ENCODE results near the gene CAPN9.
"Not testable (repeated sequence)": the region's sequence is repeated elsewhere in the genome, so short reads cannot be mapped to it uniquely, and the experiment has no call there.

Gene CAPN9

GRCh38 chr1:230746617-230747016 is 571 bp upstream of the CAPN9 start:
- no peak for DNase-seq (ENCODE audit: low read depth in 2 of 2)

DNA sequence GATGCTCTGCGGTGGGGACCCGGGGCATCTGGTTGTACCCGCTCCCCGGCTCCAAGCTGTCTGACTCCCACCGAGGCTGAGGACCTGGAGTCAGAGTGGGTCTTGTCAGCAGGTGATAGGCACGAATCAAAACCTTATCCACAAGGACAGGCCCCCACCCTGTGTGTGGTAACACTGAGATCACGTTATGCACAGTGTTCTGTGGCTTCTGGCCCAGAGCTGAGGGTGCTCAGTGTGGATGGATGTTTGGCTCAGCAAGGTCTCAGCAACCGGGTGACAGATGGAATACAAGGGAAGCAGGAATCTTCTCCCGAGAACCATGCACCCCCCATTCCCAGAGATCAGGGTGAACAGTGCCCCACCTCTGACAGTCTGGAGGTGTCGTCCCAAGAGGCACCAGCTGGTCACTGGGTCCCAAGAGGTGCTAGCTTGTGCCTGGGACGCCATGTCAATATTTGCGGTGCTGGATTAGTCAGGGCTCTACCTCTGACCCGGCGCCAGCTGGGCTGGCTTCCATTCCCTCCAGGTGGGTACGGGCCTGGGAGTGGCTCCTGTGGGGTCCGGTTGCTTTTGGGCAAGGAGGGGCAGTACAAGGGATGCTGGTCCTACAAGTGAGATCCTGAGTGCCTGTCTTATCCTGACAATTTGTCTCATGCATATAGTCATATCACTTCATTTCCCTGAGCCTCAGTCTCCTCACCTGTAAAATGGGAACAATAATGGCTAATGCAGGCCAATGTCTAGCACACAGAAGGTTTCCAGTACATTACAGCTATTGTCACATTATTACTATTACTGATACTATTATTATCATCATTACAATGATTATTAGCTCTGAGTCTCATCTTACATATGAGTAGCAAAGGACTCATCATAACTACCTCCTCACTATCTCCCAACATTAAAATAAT is 957 bp downstream of the CAPN9 start:
- DNase-seq (ENCODE audit: low read depth in 2 of 2), result no peak

DNA sequence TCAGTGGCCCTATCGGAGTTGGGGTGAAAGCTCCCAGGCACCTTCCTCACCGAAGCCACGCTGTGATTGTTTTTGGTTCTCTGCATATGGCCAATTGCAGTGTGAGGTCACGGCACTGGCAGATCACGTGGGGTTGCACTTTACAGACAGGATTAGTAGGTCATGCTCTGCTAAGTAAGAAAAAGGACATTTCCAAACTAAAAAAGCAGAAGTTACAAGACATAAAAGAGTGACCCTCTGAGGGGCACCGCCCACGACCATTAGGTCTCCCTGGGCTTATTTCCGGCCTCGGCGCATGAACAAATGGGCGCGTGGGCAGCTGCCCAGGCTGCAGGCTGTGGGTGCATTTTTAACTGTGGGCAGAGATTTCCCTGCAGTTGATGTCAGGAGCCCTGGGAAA is 2.0 kb downstream of the CAPN9 start:
- DNase-seq (ENCODE audit: low read depth in 2 of 2), result no peak

GRCh38 chr1:230749635-230750034 is 2.4 kb downstream of the CAPN9 start:
- no peak for DNase-seq (ENCODE audit: low read depth in 2 of 2)

GRCh38 chr1:230750576-230750975 is 3.4 kb downstream of the CAPN9 start:
- DNase-seq (ENCODE audit: low read depth in 2 of 2), result no peak

GRCh38 chr1:230750986-230751625 is 3.9 kb downstream of the CAPN9 start:
- no peak for DNase-seq (ENCODE audit: low read depth in 2 of 2)

DNA sequence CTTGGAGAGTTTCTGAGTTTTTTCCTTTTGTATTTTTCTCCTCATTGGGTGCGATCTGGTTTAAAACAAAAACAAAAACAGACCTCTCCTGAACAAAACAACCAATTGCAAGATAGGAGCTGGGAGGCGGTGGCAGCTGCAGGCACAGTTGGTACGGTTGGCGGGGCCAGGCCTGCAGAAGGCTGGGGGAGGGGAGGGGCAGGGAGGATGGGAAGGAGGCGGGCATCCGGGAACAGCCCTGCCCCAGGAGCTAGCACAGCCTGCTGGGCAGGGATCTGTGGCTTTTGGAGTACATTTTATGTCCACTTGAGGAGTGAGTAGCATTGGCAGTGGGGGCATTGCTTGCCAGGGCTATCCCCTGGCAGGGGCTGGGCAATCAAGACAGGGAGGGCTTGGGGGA is 5.2 kb downstream of the CAPN9 start:
- DNase-seq (ENCODE audit: low read depth in 2 of 2), result no peak

GRCh38 chr1:230753191-230753585 is 6.0 kb downstream of the CAPN9 start:
- no peak for DNase-seq (ENCODE audit: low read depth in 2 of 2)

DNA sequence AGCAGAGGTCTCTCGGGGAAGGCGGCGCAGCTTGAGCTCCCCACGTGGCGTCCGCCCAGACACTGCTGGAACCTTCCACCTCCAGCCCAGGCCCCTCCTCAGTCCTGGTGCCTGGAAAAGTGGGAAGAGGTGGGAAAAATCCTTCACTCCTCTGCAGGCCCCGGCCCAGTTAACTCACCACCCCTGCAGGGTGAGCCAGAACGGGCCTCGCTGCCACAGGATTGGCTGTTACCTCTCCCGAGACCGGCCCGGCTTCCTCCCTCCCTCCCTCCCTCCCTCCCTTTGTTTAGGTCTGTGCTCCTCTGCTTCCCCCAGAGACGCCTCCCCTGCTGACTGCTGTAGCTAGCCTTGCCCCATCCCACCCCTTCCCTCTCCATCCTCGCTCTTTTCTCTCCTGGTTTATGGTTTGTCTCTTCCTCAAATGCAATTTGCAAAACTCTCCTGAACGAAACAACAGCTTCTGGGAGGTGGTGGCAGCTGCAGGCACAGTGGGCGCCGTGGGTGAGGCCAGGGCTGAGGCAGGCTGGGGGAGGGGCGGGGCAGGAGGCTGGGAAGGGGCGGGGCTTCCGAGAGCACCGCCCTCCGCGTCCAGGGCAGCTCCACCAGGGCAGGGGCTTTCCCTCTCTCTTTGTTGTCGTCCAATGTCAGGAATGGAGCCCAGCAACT is 6.5 kb downstream of the CAPN9 start:
- DNase-seq (ENCODE audit: low read depth in 2 of 2), result peak in 1 of 2 experiments; percentile 13

- peak in 1 of 2 experiments; percentile 6 for DNase-seq (ENCODE audit: low read depth in 2 of 2)
Measured at GRCh38 chr1:230754796-230755195, 7.6 kb downstream of the CAPN9 start.

- no peak for DNase-seq (ENCODE audit: low read depth in 2 of 2)
Measured at GRCh38 chr1:230757856-230758708, 10.9 kb downstream of the CAPN9 start.

- peak in 1 of 2 experiments; percentile 60 for DNase-seq (ENCODE audit: low read depth in 2 of 2)
Measured at GRCh38 chr1:230758709-230759368, 11.7 kb downstream of the CAPN9 start.

DNA sequence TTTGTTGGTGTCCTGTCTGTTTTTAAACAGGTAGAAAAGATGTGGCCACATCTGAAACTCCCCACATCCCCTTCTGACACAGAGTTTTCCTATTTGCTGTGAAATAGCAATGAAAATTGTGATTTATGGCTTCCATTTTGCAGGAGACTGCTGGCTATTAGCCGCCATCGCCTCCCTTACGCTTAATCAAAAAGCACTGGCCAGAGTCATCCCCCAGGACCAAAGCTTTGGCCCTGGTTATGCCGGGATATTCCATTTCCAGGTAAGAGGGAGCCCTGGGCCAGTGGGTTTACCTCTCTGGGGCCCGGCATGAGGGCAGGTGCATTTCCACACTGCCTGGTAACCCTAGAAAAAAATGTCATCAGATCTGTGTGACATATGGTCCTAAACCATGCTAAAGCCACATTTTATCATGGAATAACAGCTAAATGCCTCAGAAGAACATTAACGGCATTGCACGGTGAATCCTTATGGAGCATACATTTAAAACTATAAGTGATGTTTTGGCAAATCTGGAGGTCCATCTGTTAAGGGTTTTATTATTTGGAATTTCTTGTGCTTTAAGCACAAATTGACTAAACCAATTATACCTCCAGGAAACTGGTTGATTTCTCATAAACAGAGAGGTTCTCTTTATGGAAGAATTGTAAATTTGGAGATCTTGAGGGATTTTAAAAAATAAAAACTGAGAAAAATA is 12.3 kb downstream of the CAPN9 start:
- DNase-seq (ENCODE audit: low read depth in 2 of 2), result no peak

- no peak for DNase-seq (ENCODE audit: low read depth in 2 of 2)
Measured at GRCh38 chr1:230760360-230760827, 13.2 kb downstream of the CAPN9 start.

DNA sequence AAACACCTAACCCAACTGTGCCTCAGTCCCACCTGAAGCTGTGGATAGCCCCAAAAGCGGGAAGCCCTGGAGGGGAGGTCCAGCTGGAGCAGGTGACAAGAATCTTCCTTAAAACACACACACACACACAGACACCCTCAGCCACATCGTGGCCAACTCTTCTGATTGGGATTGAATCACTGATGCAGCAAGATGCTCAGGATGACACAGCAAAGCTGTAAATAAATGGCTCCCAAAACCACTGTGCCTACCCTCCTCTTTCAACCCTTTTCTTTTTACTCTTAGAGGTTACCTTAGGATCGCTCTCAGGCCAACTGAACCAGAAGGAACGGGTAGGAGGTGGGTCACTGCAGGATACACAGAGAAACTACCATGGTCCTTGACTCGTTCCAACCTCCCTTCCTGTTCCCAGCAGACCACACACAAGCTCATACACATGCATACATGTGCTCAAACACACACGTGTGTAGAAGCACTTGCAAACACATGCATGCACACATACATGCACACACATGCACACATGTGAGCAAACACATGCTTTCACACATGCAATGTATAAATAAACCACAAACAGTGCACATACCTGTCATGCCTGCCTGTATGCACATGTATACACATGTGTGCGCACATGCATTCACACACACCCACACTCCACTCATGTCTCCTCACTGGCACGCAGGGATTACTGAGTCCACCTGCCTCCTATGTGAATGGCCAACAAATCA is 14.4 kb downstream of the CAPN9 start:
- DNase-seq (ENCODE audit: low read depth in 2 of 2), result no peak

- DNase-seq (ENCODE audit: low read depth in 2 of 2), result no peak
Measured at GRCh38 chr1:230763927-230764591, 16.9 kb downstream of the CAPN9 start.

GRCh38 chr1:230766318-230766717 is 19.1 kb downstream of the CAPN9 start:
- no peak for DNase-seq (ENCODE audit: low read depth in 2 of 2)

GRCh38 chr1:230767859-230768612 is 20.8 kb downstream of the CAPN9 start:
- DNase-seq (ENCODE audit: low read depth in 2 of 2), result not testable (repeated sequence)
